Immature natural killer cell (primary cell): ENCODE measurements around the gene PRH1. TPM values are rescaled to one million over a fixed set of nuclear protein-coding genes. Genes with fewer than 3 reads are reported as not detected.
A peak's percentile ranks its signal among the peaks of the same experiment; 100 is the strongest.

Source experiments
- DNase-seq, 3 donors: peaks; one replicate each; pipeline ENCODE4 v3.0.0; 2022; ENCODE audit warnings: mixed read lengths in 1 of 3
- H3K27ac Mint-ChIP-seq, 6 donors: one replicate each; pipeline ENCODE4 v1.8.0; 2020; ENCODE audit warnings: mixed read lengths in 6 of 6, mild to moderate bottlenecking in 5 of 6, inconsistent platforms in 4 of 6, moderate library complexity in 3 of 6
- H3K27me3 Mint-ChIP-seq, 3 donors: one replicate each; pipeline ENCODE4 v1.8.0; 2020 to 2021; ENCODE audit warnings: low read depth in 3 of 3, mild to moderate bottlenecking in 3 of 3, mixed read lengths in 3 of 3, moderate library complexity in 3 of 3, inconsistent platforms in 1 of 3
- H3K36me3 Mint-ChIP-seq, 3 donors: one replicate each; pipeline ENCODE4 v1.8.0; 2020; ENCODE audit warnings: mixed read lengths in 3 of 3, inconsistent platforms in 2 of 3, mild to moderate bottlenecking in 2 of 3
- H3K4me1 Mint-ChIP-seq, 2 donors: one replicate each; pipeline ENCODE4 v1.8.0; 2020; ENCODE audit warnings: inconsistent platforms in 2 of 2, mild to moderate bottlenecking in 2 of 2, mixed read lengths in 2 of 2, moderate library complexity in 1 of 2
- H3K4me3 Mint-ChIP-seq, 5 donors: one replicate each; pipeline ENCODE4 v1.8.0; 2020; ENCODE audit warnings: mild to moderate bottlenecking in 5 of 5, mixed read lengths in 5 of 5, inconsistent platforms in 3 of 5, moderate library complexity in 3 of 5
- H3K9me3 Mint-ChIP-seq, 6 donors: one replicate each; pipeline ENCODE4 v1.8.0; 2020; ENCODE audit warnings: mild to moderate bottlenecking in 6 of 6, mixed read lengths in 6 of 6, inconsistent platforms in 4 of 6, moderate library complexity in 3 of 6
- polyA plus RNA-seq, 3 donors: library from polyadenylated mRNA; unstranded; fragments of 300-500 nt; fragmentation: Illumina TruSeq; gene quantifications; one replicate each; pipeline ENCODE4 v1.2.3, GENCODE V29; 2021

Gene PRH1
- polyA plus RNA-seq, 3 donors from 2014 or later: 2.5 to 10.6 (median 10.3) TPM

DNA sequence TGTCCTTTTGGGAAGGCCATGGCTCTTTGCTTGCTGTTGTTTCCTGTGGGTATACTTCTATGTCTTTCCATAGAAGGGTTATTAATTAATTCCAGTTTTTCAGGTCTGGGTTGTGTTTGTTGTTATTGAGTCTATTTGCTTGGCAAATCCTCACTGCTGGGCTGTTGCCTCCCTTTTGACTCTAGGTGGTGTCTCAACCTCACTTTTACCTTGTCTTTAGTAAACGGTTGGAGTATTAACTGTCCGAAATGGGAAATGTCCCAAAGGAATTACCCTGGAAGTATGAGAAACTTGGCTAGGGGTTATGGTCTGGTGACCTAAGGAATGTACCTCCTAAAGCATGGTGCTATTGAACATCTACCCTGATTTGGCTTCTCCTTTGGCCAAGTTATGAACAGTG is 16.7 kb downstream of the PRH1 start:
- no peak for DNase-seq
- no peak overlapping the region for H3K27ac Mint-ChIP-seq
- peaks cover 0 to 1% (median 0%) of the 10 kb centered on the region in 3 donors for H3K27me3 Mint-ChIP-seq
- H3K4me1 Mint-ChIP-seq: no peaks in the 10 kb centered on the region
- H3K4me3 Mint-ChIP-seq: no peak overlapping the region
- peaks cover 3 to 8% (median 4%) of the 10 kb centered on the region in 6 donors for H3K9me3 Mint-ChIP-seq
- peaks cover 9 to 25% (median 16%) of the 10 kb centered on the region in 3 donors for H3K36me3 Mint-ChIP-seq

DNA sequence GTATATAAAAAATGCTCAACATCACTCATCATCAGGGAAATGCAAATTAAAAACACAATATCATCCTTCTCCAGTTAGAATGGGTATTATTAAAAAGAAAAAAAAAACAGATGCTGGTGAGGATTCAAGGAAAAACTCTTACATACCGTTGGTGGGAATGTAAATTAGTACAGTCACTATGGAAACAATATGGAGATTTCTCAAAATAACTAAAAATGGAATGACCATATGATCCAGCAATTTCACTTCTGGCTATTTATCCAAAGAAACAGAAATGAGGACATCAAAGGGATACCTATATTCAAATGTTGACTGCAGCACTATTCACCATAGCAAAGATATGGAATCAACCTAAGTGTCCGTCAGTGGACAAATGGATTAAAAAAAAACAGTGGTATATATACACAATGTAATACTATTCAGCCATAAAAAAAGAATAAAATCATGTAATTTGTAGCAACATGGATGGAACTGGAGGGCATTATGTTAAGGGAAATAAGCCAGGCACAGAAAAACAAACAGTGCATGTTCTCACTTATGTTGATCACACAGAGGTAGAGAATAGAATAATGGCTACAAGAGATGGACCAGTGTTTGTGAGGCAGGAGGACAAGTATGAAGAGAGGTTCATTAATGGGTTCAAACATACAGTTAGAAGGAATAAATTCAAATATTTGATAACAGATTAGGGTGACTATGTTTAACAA is 20.4 kb downstream of the PRH1 start:
- Mint-ChIP-seq H3K4me1 (no peaks in the 10 kb centered on the region), H3K9me3 (peaks cover 8 to 27% (median 13%) of the 10 kb centered on the region in 6 donors), H3K27ac (no peak overlapping the region), H3K27me3 (peaks cover 2 to 3% (median 3%) of the 10 kb centered on the region in 3 donors), H3K4me3 (no peak overlapping the region), H3K36me3 (peaks cover 41 to 48% (median 44%) of the 10 kb centered on the region in 3 donors)
- DNase-seq: no peak

DNA sequence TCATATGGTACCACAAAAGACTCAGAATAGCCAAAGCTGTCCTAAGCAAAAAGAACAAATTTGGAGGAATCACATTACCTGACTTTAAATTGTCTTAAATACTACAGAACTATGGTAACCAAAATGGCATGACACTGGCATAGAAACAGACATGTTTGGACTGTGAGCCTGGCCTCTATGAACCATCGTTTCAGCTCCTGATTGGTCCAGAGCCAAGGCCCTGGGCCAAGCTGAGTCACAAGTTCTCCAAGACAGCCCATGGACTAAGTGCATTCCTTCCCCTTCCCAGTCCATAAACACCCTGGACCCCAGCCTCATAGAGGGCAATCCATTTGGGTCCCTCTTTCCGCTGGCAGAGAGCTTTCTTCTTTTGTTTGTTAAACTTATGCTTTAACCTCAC is 22.7 kb downstream of the PRH1 start:
- peaks cover 2 to 3% (median 2%) of the 10 kb centered on the region in 3 donors for H3K27me3 Mint-ChIP-seq
- no peak for DNase-seq
- no peaks in the 10 kb centered on the region for H3K4me1 Mint-ChIP-seq
- H3K9me3 Mint-ChIP-seq: peaks cover 15 to 49% (median 24%) of the 10 kb centered on the region in 6 donors
- no peak overlapping the region for H3K27ac Mint-ChIP-seq
- peaks cover 61 to 67% (median 61%) of the 10 kb centered on the region in 3 donors for H3K36me3 Mint-ChIP-seq
- H3K4me3 Mint-ChIP-seq: no peak overlapping the region

DNA sequence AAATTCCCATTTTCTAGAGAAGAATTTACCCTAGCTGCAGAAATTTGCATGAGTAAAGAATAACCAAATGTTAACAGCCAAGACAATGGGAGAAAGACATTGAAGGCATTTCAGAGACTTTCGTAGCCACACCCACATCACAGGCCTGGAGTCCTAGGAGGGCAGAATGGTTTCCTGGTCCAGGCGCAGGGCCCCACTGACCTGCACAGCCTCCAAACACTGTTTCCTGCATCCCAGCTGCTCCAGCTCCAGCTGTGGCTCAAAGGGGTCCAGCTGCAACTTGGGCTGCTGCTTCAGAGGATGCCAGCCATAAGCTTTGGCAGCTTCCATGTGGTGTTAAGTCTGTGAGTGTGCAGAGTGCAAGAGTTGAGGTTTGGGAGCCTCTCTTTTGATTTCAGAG is 28.2 kb downstream of the PRH1 start:
- peaks cover 25 to 34% of the 10 kb centered on the region in 2 donors for H3K4me1 Mint-ChIP-seq
- peaks cover 8 to 35% (median 17%) of the 10 kb centered on the region in 6 donors for H3K9me3 Mint-ChIP-seq
- DNase-seq: no peak
- H3K27me3 Mint-ChIP-seq: peaks cover 0 to 4% (median 1%) of the 10 kb centered on the region in 3 donors
- H3K27ac Mint-ChIP-seq: no peak overlapping the region
- H3K4me3 Mint-ChIP-seq: no peak overlapping the region
- peaks cover 46 to 51% (median 49%) of the 10 kb centered on the region in 3 donors for H3K36me3 Mint-ChIP-seq

DNA sequence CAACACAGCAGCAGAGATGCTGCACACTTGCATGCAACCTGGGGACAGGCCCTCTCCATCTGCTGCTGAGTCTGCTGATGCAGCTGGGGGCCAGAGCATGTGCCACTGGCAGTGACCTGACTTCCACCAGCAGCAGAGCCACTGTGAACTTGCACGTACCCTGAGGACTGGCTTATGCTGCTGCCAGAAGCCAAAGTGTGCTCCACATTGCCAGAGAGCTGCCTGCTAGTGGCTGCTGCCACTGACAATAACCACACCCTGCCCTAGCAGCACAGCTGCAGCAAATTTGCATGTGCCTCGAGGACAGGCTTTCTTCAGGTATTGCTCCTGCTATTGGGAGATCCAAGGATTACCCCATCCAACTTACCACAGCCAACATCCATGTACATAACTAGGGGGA is 30.3 kb downstream of the PRH1 start:
- peaks cover 4 to 30% (median 14%) of the 10 kb centered on the region in 6 donors for H3K9me3 Mint-ChIP-seq
- no peak overlapping the region for H3K27ac Mint-ChIP-seq
- peaks cover 0 to 3% (median 1%) of the 10 kb centered on the region in 3 donors for H3K27me3 Mint-ChIP-seq
- DNase-seq: no peak
- peaks cover 29 to 36% (median 32%) of the 10 kb centered on the region in 3 donors for H3K36me3 Mint-ChIP-seq
- no peak overlapping the region for H3K4me3 Mint-ChIP-seq
- H3K4me1 Mint-ChIP-seq: peaks cover 41 to 52% of the 10 kb centered on the region in 2 donors

DNA sequence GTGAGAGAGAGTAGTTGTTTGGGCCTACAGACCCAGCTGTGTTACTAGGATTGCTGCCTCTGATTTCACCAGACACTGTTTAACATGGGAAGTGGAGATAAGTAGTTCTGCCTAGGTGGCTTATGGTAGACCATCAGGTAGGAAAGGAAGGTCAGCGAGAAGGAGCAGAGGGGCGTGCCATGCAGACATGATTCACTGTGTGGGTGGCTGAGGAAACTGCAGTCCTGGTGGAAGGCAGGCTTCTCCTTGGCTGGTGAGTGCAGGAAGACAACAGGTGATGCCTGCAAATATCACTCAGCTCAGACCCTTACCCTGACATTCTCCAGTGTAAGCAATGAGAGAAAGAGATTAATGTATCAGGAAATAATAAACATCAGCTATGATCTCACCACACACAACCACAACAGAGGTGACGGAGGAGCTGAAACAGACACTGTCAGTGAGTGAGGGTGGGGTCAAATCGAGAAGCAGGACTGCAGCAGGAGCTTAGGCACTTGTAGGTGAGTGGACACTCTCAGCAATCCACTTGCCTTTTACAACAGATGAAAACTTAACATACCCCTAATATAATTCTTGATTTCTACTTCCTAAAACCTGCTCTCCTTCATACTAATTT is 32.7 kb downstream of the PRH1 start:
- H3K4me1 Mint-ChIP-seq: peaks cover 41 to 52% of the 10 kb centered on the region in 2 donors
- H3K27ac Mint-ChIP-seq: peak overlapping the region in 5 of 6 donors; percentile 2 to 74 (median 36)
- peaks cover 1 to 8% (median 5%) of the 10 kb centered on the region in 6 donors for H3K9me3 Mint-ChIP-seq

DNA sequence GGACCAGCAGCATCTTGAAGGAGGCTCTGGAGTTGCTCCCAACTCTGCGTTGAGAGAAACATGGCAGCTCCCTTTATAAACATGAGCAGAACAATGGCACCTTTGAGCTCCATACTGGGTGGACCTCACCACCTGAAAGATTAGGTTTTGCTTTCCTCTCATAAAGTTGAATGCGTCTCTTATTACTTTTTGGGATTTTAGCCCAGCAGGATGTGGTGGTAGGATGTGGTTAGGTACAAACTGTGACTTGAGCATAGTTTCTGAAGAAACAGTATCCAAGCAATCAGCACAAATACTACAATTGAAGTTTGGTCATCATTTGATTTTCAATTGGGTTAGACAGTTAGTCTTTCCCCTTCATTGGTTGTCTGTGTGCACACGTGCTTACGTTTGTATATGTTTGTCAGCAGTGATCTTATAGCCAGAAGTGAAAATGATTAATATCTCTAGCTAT is 34.6 kb downstream of the PRH1 start, which contains the start of gene PRR4:
Gene PRR4, minus strand, starts transcription at position 51 of the 454 bp plus-strand sequence. Its CDS starts 38 bp downstream, at position 13.
- Mint-ChIP-seq H3K27me3 (no peaks in the 10 kb centered on the region), H3K4me3 (peak within 1 kb of the TSS in 1 of 5 donors; percentile 25), H3K36me3 (peaks cover 15 to 27% (median 21%) of the 10 kb centered on the region in 3 donors), H3K9me3 (peaks cover 0 to 1% (median 0%) of the 10 kb centered on the region in 6 donors), H3K4me1 (peaks cover 41 to 43% of the 10 kb centered on the region in 2 donors), H3K27ac (peak within 1 kb of the TSS in 4 of 6 donors; percentile 37 to 74 (median 49))
- peak; percentile 31 to 50 (median 43) for DNase-seq

More for the DNA sequence above, 32.7 kb downstream of the PRH1 start:
- Mint-ChIP-seq H3K36me3 (peaks cover 14 to 27% (median 19%) of the 10 kb centered on the region in 3 donors), H3K27me3 (peaks cover 0 to 3% (median 1%) of the 10 kb centered on the region in 3 donors), H3K4me3 (peak overlapping the region in 1 of 5 donors; percentile 7)
- peak in 2 of 3 donors; percentile 8 to 17 for DNase-seq

DNA sequence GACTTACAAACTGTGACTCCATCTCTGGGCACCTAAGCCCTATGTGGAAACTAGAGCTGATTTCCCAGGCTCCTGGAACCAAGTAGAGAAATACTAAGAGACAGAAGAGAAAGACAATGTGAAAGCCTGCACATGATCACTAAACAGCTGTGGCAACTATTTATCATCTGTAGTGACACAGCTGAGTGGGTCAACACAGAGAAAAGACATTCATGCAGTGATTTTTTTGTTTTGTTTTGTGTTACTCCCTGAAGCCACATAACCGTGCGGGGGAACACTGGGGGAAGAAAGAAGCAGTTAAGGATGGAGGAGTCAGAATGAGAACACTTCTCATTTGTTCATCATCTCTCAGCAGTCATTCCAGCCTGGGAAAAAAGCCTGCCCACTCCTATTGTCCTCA is 36.3 kb downstream of the PRH1 start:
- Mint-ChIP-seq H3K9me3 (peaks cover 0 to 1% (median 0%) of the 10 kb centered on the region in 6 donors), H3K27me3 (no peaks in the 10 kb centered on the region), H3K27ac (peak overlapping the region in 1 of 6 donors; percentile 8), H3K36me3 (peaks cover 16 to 26% (median 21%) of the 10 kb centered on the region in 3 donors), H3K4me1 (peaks cover 35 to 37% of the 10 kb centered on the region in 2 donors), H3K4me3 (no peak overlapping the region)
- DNase-seq: no peak

DNA sequence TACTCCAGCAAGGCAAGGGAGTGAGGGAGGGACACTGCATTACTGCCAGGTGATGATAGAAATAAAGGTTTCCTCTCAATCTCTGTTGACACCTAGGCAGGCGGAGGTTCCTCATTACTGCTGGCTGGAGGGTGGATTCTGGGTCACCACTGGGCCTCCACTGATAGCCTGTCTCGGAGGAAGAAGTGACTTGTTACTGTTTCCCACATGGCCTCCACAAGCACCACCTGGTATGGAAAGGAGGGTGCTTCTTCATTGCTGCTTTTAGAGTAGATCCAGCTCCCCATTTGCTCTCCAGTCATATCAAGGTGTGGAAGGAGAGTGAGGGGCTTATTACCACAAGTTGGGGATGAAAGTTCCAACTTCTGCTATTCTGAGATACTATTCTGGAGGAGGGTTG is 41.2 kb downstream of the PRH1 start:
- Mint-ChIP-seq H3K27me3 (peaks cover 0 to 3% (median 0%) of the 10 kb centered on the region in 3 donors), H3K27ac (no peak overlapping the region), H3K4me1 (no peaks in the 10 kb centered on the region), H3K4me3 (no peak overlapping the region), H3K36me3 (peaks cover 21 to 32% (median 24%) of the 10 kb centered on the region in 3 donors), H3K9me3 (peaks cover 0 to 1% (median 0%) of the 10 kb centered on the region in 6 donors)
- DNase-seq: no peak

DNA sequence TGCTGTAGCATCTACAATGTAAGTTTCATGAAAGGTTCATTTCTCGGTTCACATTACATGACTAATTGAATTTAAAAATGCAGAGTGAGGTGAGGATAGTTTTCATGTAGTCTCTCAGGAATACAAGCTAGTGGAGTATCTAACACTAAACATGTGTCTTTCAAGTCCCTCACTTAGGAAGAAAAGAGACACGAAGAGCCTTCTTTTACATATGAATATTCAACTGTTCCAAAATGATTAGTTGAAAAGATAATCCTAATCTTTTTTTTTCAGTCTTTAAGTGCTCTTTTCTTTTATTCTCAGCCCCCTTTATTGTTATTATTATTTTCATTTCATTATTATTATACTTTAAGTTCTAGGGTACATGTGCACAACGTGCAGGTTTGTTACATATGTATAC is 45.6 kb downstream of the PRH1 start:
- DNase-seq: no peak
- no peak overlapping the region for H3K27ac Mint-ChIP-seq
- peaks cover 7 to 10% (median 9%) of the 10 kb centered on the region in 3 donors for H3K36me3 Mint-ChIP-seq
- H3K27me3 Mint-ChIP-seq: peaks cover 0 to 3% (median 2%) of the 10 kb centered on the region in 3 donors
- H3K4me1 Mint-ChIP-seq: no peaks in the 10 kb centered on the region
- no peak overlapping the region for H3K4me3 Mint-ChIP-seq
- no peaks in the 10 kb centered on the region for H3K9me3 Mint-ChIP-seq

Other genes starting within 250 kb of the PRH1 start
- 1 to 10 TPM; 1.4 to 2.8 (median 1.8) TPM for gene STYK1, start 210.2 kb downstream of the PRH1 start, polyA plus RNA-seq
- 1 to 10 TPM; 1.5 to 8.2 (median 4.7) TPM for gene YBX3, start 160.9 kb downstream of the PRH1 start, polyA plus RNA-seq
- not detected for gene TAS2R7, start 81.6 kb downstream of the PRH1 start, polyA plus RNA-seq
- not detected for gene TAS2R8, start 77.0 kb downstream of the PRH1 start, polyA plus RNA-seq
- not detected for gene TAS2R9, start 74.1 kb downstream of the PRH1 start, polyA plus RNA-seq
- gene TAS2R10, start 57.9 kb downstream of the PRH1 start, polyA plus RNA-seq: not detected
- gene PRR4, start 34.8 kb downstream of the PRH1 start, polyA plus RNA-seq: 1 to 10 TPM; 1.9 to 4.5 (median 3.5) TPM
- not detected for gene TAS2R13, start 25.3 kb upstream of the PRH1 start, polyA plus RNA-seq
- not detected for gene PRH2, start 45.0 kb upstream of the PRH1 start, polyA plus RNA-seq
- 1 to 10 TPM in 1 of 3 donors, under 1 TPM in 1, not detected in 1; 0.81 to 1.0 TPM for gene TAS2R14, start 55.0 kb upstream of the PRH1 start, polyA plus RNA-seq
- not detected for gene TAS2R50, start 102.7 kb upstream of the PRH1 start, polyA plus RNA-seq
- under 1 TPM in 1 of 3 donors, not detected in 2; 0.17 TPM for gene TAS2R20, start 114.0 kb upstream of the PRH1 start, polyA plus RNA-seq
- gene TAS2R19, start 138.4 kb upstream of the PRH1 start, polyA plus RNA-seq: not detected
- gene TAS2R31, start 147.2 kb upstream of the PRH1 start, polyA plus RNA-seq: not detected
- not detected for gene TAS2R46, start 178.0 kb upstream of the PRH1 start, polyA plus RNA-seq
- not detected for gene TAS2R43, start 208.1 kb upstream of the PRH1 start, polyA plus RNA-seq